WTC11 (cell line): ENCODE results near the gene ELMOD1. TPM values are rescaled to one million over a fixed set of nuclear protein-coding genes. Genes with fewer than 3 reads are reported as not detected.

Source experiments
- ATAC-seq: fragments of 200-7000 bp; cut with Tn5 transposase; 2 replicates; pipeline ENCODE4 v1.10.0; 2021; ENCODE audit warnings: mild to moderate bottlenecking, moderate library complexity
- CTCF ChIA-PET: fragments of 300-600 bp; sonication (Branson Sonifier 250); formaldehyde crosslinking; loops from one replicate; lab custom pipeline; 2021; ENCODE audit warnings: antibody characterized with exemption; lab: Charles Lee
- POLR2A ChIA-PET: fragments of 350-600 bp; sonication (Branson Sonifier 250); formaldehyde crosslinking; loops from one replicate; lab custom pipeline; 2021; ENCODE audit warnings: antibody characterized with exemption; lab: Charles Lee
- DNase-seq: peaks from one replicate; pipeline ENCODE4 v3.0.0; 2021; ENCODE audit warnings: low spot score
- H3K27ac Mint-ChIP-seq: 2 replicates; pipeline ENCODE4 v1.8.0; 2021; ENCODE audit warnings: mixed read lengths
- H3K27me3 Mint-ChIP-seq: 2 replicates; pipeline ENCODE4 v1.8.0; 2021; ENCODE audit warnings: low read depth, mild to moderate bottlenecking, moderate library complexity, mixed read lengths
- H3K36me3 Mint-ChIP-seq: 2 replicates; pipeline ENCODE4 v1.8.0; 2021; ENCODE audit warnings: mixed read lengths
- H3K4me1 Mint-ChIP-seq: 2 replicates; pipeline ENCODE4 v1.8.0; 2022; ENCODE audit warnings: mixed read lengths
- H3K4me3 Mint-ChIP-seq: 2 replicates; pipeline ENCODE4 v1.8.0; 2021; ENCODE audit warnings: mild to moderate bottlenecking, moderate library complexity, mixed read lengths
- H3K9me3 Mint-ChIP-seq: 2 replicates; pipeline ENCODE4 v1.8.0; 2021; ENCODE audit warnings: mixed read lengths
- EMX1 ChIP-seq: fragments of 250-450 bp; sonication (Bioruptor Pico); IDR thresholded peaks from 2 replicates; pipeline ENCODE4 v1.8.0; 2021; ENCODE audit warnings: mild to moderate bottlenecking
- HMGXB4 ChIP-seq: sonication (generic); formaldehyde crosslinking; IDR thresholded peaks from 2 replicates; pipeline ENCODE4 v1.8.1; 2023; ENCODE audit warnings: mild to moderate bottlenecking, moderate library complexity, missing genetic modification reagents
- IRF2 ChIP-seq: sonication (generic); formaldehyde crosslinking; IDR thresholded peaks from 2 replicates; pipeline ENCODE4 v1.8.0; 2022; ENCODE audit warnings: low read depth, missing genetic modification reagents, borderline replicate concordance
- JAZF1 ChIP-seq: fragments of 250-450 bp; sonication (Bioruptor Pico); IDR thresholded peaks from 2 replicates; pipeline ENCODE4 v1.9.0; 2021; ENCODE audit warnings: moderate library complexity, mild to moderate bottlenecking, inconsistent platforms
- JUN ChIP-seq: sonication (generic); formaldehyde crosslinking; IDR thresholded peaks from 2 replicates; pipeline ENCODE4 v1.8.0; 2023; ENCODE audit warnings: mild to moderate bottlenecking, missing genetic modification reagents
- MXD4 ChIP-seq: fragments of 250-450 bp; sonication (Bioruptor Pico); IDR thresholded peaks from 2 replicates; pipeline ENCODE4 v1.8.0; 2021; ENCODE audit warnings: mild to moderate bottlenecking, moderate library complexity, borderline replicate concordance
- MYBL2 ChIP-seq: sonication (generic); formaldehyde crosslinking; IDR thresholded peaks from 2 replicates; pipeline ENCODE4 v1.8.1; 2023; ENCODE audit warnings: mild to moderate bottlenecking, moderate library complexity, missing genetic modification reagents
- PRDM15 ChIP-seq: sonication (generic); formaldehyde crosslinking; IDR thresholded peaks from 2 replicates; pipeline ENCODE4 v1.8.0; 2022; ENCODE audit warnings: missing genetic modification reagents
- PRRX2 ChIP-seq: fragments of 250-450 bp; sonication (Bioruptor Pico); IDR thresholded peaks from 2 replicates; pipeline ENCODE4 v1.8.0; 2021; ENCODE audit warnings: mild to moderate bottlenecking
- RORB ChIP-seq: fragments of 250-450 bp; sonication (Bioruptor Pico); IDR thresholded peaks from 2 replicates; pipeline ENCODE4 v1.9.0; 2021; ENCODE audit warnings: mild to moderate bottlenecking
- SMAD3 ChIP-seq: sonication (generic); formaldehyde crosslinking; IDR thresholded peaks from 2 replicates; pipeline ENCODE4 v1.8.0; 2022; ENCODE audit warnings: missing genetic modification reagents, mild to moderate bottlenecking, borderline replicate concordance
- ZNF138 ChIP-seq: sonication (generic); formaldehyde crosslinking; conservative IDR thresholded peaks from 2 replicates; pipeline ENCODE4 v1.8.1; 2022; ENCODE audit warnings: mild to moderate bottlenecking, moderate library complexity, missing genetic modification reagents
- ZNF317 ChIP-seq: sonication (generic); formaldehyde crosslinking; IDR thresholded peaks from 2 replicates; pipeline ENCODE4 v1.8.1; 2023; ENCODE audit warnings: low read depth, mild to moderate bottlenecking, moderate library complexity, missing genetic modification reagents, borderline replicate concordance
- ZSCAN18 ChIP-seq: fragments of 250-450 bp; sonication (Bioruptor Pico); IDR thresholded peaks from 2 replicates; pipeline ENCODE4 v2.1.2; 2022; ENCODE audit warnings: mild to moderate bottlenecking, moderate library complexity
- total RNA-seq: library from RNA; stranded (reverse); gene quantifications from 3 replicates; pipeline ENCODE4 v1.2.3, GENCODE V29; 2021
- TF ChIP-seq, protein P1 (sequence below): sonication (generic); formaldehyde crosslinking; IDR thresholded peaks from 2 replicates; pipeline ENCODE4 v1.8.1; 2022; ENCODE audit warnings: mild to moderate bottlenecking, moderate library complexity, missing genetic modification reagents
- TF ChIP-seq, protein P2 (sequence below): fragments of 250-450 bp; sonication (Bioruptor Pico); IDR thresholded peaks from 2 replicates; pipeline ENCODE4 v1.9.0; 2021; ENCODE audit warnings: mild to moderate bottlenecking

The ELMOD1 gene
- total RNA-seq, 1 experiment from 2014 or later, result 2.3 TPM

GRCh38 chr11:107697291-107697690, 106.3 kb downstream of the ELMOD1 start (continued):
- TF ChIP-seq PRDM15 (CRISPR knock-in tag) (no peak), ZNF138 (no peak), IRF2 (CRISPR knock-in tag) (no peak), EMX1 (CRISPR knock-in tag) (no peak), JUN (CRISPR knock-in tag) (no peak), ZNF317 (no peak), RORB (CRISPR knock-in tag) (no peak), SMAD3 (no peak)
- TF ChIP-seq, protein P1, sequence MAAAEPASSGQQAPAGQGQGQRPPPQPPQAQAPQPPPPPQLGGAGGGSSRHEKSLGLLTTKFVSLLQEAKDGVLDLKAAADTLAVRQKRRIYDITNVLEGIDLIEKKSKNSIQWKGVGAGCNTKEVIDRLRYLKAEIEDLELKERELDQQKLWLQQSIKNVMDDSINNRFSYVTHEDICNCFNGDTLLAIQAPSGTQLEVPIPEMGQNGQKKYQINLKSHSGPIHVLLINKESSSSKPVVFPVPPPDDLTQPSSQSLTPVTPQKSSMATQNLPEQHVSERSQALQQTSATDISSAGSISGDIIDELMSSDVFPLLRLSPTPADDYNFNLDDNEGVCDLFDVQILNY (CRISPR knock-in tag), result no peak

DNA sequence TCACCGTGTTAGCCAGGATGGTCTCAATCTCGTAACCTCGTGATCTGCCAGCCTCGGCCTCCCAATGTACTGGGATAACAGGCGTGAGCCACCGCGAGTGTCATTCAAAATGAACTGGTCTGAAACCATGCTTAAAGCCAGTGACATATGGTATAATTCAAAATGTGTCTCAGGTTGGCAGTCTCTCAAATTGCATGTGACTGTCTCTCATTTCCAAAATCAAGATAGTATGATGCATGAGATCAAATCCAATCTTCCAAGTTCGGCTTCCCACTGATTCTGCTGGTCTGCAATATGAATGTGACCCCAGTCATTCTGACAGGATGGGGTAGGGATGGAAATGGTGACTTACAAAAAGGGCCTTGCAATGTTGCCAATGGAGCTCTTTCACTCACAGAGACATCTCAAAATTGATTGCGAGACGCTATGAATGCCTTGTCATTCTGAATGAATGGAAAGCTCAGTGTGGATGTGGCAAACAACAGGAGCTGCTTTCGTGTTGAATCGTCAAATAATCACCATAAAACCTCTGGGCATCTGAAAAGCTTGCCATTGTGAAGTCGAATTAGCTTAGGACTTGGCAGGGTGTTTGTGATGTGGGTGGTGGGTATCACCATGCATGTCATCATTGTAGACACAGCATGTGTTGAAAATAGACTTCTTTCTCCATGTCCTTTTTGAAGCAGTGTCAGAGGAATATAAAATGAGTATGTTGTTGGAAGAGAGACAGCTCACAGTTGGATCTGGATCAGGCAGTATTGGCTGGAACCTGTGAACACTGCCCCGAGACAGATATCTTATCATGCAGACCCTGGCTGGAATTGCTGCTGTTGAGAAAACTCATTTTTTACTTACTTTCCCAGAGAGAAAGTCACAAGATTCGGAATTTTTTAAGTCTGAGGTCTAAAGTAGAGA, 108.7 kb downstream of the ELMOD1 start:
- Mint-ChIP-seq H3K36me3 (no peaks in the 10 kb centered on the region), H3K27ac (no peak overlapping the region; the same call in 1 of the 2 replicates), H3K4me1 (peaks cover 16% of the 10 kb centered on the region)
- no peak for TF ChIP-seq HMGXB4 (CRISPR knock-in tag)
- TF ChIP-seq, protein P1 (CRISPR knock-in tag), result no peak
- no peak for TF ChIP-seq MXD4 (CRISPR knock-in tag)
- TF ChIP-seq JAZF1 (CRISPR knock-in tag), result no peak
- TF ChIP-seq ZSCAN18, result no peak
- TF ChIP-seq, protein P2, sequence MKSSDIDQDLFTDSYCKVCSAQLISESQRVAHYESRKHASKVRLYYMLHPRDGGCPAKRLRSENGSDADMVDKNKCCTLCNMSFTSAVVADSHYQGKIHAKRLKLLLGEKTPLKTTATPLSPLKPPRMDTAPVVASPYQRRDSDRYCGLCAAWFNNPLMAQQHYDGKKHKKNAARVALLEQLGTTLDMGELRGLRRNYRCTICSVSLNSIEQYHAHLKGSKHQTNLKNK, result no peak
- TF ChIP-seq EMX1 (CRISPR knock-in tag), result no peak
- TF ChIP-seq MYBL2, result no peak
- no peak for TF ChIP-seq PRRX2 (CRISPR knock-in tag)
- TF ChIP-seq, all 79 proteins: peak for 0
- no peaks in the 10 kb centered on the region for H3K9me3 Mint-ChIP-seq
- POLR2A ChIA-PET, result no interaction called here
- no peaks in the 10 kb centered on the region for H3K27me3 Mint-ChIP-seq
- DNase-seq (no peak), ATAC-seq (no peak)
- CTCF ChIA-PET, result interaction anchor here (1.7 kb wide), 2 partner anchors 10 to 41 kb away, joined by 6 to 7 read pairs; no protein-coding TSS in a partner anchor
- no peak overlapping the region for H3K4me3 Mint-ChIP-seq
